Mesenteric fat pad (tissue), 1 donor: ENCODE results near the gene HHAT. TPM values are rescaled to one million over a fixed set of nuclear protein-coding genes. Genes with fewer than 3 reads are reported as not detected.

Source experiments
- DNase-seq: peaks from one replicate; pipeline ENCODE4 v3.0.0-alpha.2; 2020; ENCODE audit warnings: low spot score
- total RNA-seq: library from RNA; stranded (reverse); fragmentation: NEBNext Ultra II Directional; extraction: Animal tissue kit (Norgen Biotek cat#: 25700); gene quantifications from one replicate; pipeline ENCODE4 v1.2.1, GENCODE V29; 2021
- donor health status: DM: yes; HTN: yes; CAD: no.

Gene HHAT
- total RNA-seq, 1 donor from 2014 or later: 2.5 TPM

- DNase-seq: no peak
These were observed 377.5 kb downstream of the HHAT start for GRCh38 chr1:210706246-210706645.

DNA sequence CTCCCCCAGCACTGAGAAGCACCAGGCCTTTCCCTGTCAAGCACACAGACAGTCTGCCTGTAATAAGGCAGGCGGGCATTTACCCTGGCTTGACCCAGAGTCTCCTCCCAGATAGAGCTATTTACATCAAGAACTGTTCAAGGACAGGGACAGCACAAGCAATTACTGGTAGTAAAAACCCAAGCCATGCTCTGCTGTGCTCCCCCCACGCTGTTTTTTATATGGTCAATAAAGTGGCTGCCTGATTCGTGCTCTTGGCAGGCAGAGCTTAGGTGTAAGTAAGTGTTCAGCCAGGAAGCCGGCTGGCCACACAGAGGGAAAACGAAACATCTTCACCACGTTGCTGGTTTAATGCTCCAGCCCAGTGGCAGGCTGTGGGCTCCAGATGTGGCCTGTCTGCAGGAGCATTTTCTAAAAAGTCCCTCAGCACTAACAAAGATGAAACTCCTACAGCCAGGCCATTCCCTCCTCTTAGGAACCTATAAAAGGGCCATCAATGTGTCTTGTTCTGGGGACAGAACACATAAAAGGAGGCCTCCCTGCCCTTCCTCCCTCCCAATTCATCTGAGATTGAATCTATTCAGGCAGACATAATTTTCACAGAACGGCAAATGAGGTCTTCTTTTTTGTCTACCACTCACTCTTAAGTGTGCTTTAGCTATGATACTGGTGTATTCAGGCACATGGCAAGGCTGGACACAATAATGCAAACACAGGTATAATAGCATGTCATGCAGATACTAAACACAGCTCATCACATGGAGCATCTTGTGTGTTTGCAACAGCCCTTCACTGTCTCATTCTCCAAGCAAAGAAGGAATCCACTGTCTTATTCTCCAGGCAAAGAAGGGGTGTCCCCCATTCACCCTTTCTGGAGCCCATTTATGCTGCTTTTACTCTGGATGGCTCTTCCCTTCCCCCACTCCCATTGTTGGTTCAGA lies 378.9 kb downstream of the HHAT start:
- no peak for DNase-seq

- no peak for DNase-seq
These were observed 381.0 kb downstream of the HHAT start for GRCh38 chr1:210709701-210710100.

GRCh38 chr1:210711825-210712612 lies 383.3 kb downstream of the HHAT start:
- no peak for DNase-seq

GRCh38 chr1:210715072-210715471 lies 386.4 kb downstream of the HHAT start:
- DNase-seq: no peak

- DNase-seq: no peak
These were observed 393.8 kb downstream of the HHAT start for GRCh38 chr1:210722410-210723081.

- DNase-seq: no peak
These were observed 394.9 kb downstream of the HHAT start for GRCh38 chr1:210723646-210724045.

DNA sequence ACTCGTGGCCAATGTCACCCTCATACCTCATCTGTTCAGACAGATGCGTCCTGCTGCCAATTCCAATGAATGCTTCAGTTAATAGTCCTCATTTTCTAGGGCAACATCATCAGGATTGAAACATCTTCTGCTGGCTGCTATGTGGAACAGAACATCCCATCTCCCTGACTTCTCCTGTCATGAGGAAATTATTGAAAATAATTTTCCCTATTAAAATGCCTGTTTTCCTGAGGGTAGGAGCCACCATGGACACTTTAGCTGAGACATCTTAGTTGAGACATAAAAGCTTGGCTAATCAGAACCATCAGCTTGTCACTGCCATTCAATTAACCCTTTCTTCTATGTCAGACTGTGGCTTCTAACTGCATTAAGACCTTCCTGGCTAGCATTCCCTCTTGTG lies 396.1 kb downstream of the HHAT start:
- DNase-seq: no peak

Other genes with a start within 250 kb of the HHAT start
- gene SERTAD4, start 96.1 kb upstream of the HHAT start, total RNA-seq: 3.9 TPM